Measurements from ENCODE around the gene TLR3. TPM values are rescaled to one million over a fixed set of nuclear protein-coding genes. Genes with fewer than 3 reads are reported as not detected.

TLR3 gene
- total and polyA plus RNA-seq, 2 of the 8 experiments (the other 6 are each of a cell fraction or from before 2014, with no cell fraction given): 1.00 to 2.6 TPM

- TF ChIP-seq TAF1 (IDR thresholded peaks at IDR 0.05; ENCODE audit: low read depth, low read length) (no peak), TEAD4 (IDR thresholded peaks at IDR 0.05; ENCODE audit: low read depth, low read length) (no peak), SP4 (IDR thresholded peaks at IDR 0.05; ENCODE audit: low read length) (no peak), EGR1 (IDR thresholded peaks at IDR 0.05; ENCODE audit: borderline replicate concordance, low read depth, low read length) (no peak)
Observed at GRCh38 chr4:186082221-186082620, 13.3 kb downstream of the TLR3 start (continued).
